ENCODE data around the gene CD37.

DNA sequence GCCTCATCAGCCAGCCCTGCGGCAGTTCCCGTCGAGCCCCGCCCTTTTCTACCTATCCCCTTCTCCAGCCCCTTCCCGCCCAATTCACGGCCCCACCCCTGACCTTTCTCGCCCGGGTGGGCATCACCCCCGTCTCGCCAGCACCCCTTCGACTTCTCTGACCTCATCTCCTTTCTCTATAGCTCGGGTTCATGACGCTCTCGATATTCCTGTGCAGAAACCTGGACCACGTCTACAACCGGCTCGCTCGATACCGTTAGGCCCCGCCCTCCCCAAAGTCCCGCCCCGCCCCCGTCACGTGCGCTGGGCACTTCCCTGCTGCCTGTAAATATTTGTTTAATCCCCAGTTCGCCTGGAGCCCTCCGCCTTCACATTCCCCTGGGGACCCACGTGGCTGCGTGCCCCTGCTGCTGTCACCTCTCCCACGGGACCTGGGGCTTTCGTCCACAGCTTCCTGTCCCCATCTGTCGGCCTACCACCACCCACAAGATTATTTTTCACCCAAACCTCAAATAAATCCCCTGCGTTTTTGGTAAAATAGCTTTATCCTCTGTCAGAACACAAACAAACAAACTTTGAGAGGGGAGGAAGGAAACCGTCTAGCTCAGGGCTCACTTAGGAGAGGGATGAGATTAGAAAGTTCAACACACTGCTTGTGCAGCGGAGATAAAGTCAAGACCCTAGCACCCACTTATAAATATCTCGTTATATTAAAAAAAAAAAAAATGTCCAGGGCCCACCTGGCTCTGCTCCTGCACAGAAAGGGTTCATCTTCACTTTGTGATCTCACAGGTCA lies 5.1 kb downstream of the CD37 start:
- TF ChIP-seq, protein P1, sequence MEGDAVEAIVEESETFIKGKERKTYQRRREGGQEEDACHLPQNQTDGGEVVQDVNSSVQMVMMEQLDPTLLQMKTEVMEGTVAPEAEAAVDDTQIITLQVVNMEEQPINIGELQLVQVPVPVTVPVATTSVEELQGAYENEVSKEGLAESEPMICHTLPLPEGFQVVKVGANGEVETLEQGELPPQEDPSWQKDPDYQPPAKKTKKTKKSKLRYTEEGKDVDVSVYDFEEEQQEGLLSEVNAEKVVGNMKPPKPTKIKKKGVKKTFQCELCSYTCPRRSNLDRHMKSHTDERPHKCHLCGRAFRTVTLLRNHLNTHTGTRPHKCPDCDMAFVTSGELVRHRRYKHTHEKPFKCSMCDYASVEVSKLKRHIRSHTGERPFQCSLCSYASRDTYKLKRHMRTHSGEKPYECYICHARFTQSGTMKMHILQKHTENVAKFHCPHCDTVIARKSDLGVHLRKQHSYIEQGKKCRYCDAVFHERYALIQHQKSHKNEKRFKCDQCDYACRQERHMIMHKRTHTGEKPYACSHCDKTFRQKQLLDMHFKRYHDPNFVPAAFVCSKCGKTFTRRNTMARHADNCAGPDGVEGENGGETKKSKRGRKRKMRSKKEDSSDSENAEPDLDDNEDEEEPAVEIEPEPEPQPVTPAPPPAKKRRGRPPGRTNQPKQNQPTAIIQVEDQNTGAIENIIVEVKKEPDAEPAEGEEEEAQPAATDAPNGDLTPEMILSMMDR (IDR thresholded peaks at IDR 0.05): no peak
- TF ChIP-seq EZH2 (IDR thresholded peaks at IDR 0.05; ENCODE audit: borderline replicate concordance, insufficient read depth, low read depth, low read length, poor library complexity, severe bottlenecking): no peak
